Sciatic nerve (tissue), 2 donors: ENCODE results near the gene GRAMD2B. TPM values are rescaled to one million over a fixed set of nuclear protein-coding genes. Genes with fewer than 3 reads are reported as not detected.
"Not testable (repeated sequence)": the region's sequence is repeated elsewhere in the genome, so short reads cannot be mapped to it uniquely, and the experiment has no call there.

Experiments used
- ATAC-seq: fragments of 200-7000 bp; cut with Tn5 transposase; one replicate; pipeline ENCODE4 v1.9.1; 2020; ENCODE audit warnings: mild to moderate bottlenecking, moderate library complexity
- DNase-seq: peaks from one replicate; pipeline ENCODE4 v3.0.0-alpha.2; 2020; ENCODE audit warnings: low spot score
- intact Hi-C: fragments of 100-400 bp; cut with DNase I; formaldehyde crosslinking; loops from one replicate; pipeline ENCODE4 v1.14.2; 2022
- total RNA-seq: library from RNA; stranded (reverse); fragmentation: NEBNext Ultra II Directional; extraction: Animal tissue kit (Norgen Biotek cat#: 25700); gene quantifications from one replicate; pipeline ENCODE4 v1.2.1, GENCODE V29; 2021
- donor health status: DM: no; HTN: no; CAD: no.
- donor health status: DM: no; HTN: no; CAD: no.

The GRAMD2B gene, protein sequence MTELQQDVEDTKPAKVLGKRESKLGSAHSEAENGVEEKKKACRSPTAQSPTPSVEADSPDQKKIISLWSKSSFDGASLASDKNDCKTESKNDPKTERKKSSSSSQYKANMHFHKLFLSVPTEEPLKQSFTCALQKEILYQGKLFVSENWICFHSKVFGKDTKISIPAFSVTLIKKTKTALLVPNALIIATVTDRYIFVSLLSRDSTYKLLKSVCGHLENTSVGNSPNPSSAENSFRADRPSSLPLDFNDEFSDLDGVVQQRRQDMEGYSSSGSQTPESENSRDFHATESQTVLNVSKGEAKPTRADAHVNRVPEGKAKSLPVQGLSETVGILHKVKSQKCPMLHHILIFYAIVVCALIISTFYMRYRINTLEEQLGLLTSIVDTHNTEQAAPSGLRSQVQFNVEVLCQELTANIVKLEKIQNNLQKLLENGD
- total RNA-seq, result 42.3 TPM

DNA sequence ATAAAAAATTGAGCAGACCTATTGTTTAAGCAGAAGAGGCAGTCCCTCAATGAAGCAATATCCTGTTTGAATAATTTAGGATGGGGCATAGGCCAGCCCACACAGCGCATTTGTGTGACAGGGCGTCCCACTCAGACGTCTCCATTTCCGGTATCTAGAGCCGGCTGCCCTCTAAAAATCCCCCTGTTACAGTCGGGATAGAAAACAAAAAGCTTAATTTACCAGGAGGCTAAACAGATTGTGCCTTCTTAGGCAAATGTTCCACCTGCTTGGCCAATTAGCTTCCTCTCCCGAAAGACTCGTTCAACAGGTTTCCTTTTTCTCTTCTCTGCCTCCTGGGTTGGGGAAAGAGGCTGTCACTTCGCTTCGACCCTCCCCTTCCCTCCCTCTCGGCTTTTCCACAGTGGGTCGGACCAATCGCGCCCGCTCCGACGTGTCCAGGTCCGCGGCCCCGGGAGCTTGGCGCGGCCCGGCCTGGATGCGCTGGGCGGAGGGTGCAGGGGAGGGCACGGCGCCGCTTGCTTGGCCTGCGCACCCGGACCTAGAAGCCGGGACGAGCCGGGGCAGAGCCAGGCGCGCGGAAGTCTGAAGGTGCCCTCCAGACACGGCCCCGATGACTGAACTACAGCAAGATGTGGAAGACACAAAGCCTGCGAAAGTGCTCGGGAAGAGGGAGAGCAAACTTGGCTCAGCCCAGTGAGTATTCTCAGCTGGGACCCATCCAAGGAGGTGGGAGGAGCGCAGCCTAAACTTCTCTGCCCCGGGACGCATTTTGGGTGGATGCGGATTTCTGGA lies at the start of gene GRAMD2B:
TSS of gene GRAMD2B (plus strand) at position 416 of the 795 bp plus-strand sequence. CDS start at position 614, 198 bp downstream.
- DNase-seq, result peak; percentile 86
- intact Hi-C loops, result no loop called here
- peak; percentile 97 for ATAC-seq

DNA sequence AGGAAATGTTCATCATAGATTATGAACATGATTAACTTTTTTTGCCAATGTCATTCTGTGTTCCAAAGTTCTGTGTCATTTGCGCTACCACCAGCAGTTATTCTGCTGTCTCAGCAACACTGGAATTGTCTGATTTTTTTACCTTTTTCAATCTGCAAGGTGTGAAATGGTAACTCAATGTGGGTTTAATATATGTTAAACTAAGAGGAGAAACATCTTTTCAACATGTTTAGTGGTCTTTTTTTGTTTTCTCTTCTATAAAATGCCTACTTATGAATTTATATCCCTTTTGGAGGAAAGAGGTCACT lies 49.1 kb upstream of the GRAMD2B start:
- intact Hi-C loops, result no loop called here
- ATAC-seq, result no peak
- DNase-seq, result no peak

DNA sequence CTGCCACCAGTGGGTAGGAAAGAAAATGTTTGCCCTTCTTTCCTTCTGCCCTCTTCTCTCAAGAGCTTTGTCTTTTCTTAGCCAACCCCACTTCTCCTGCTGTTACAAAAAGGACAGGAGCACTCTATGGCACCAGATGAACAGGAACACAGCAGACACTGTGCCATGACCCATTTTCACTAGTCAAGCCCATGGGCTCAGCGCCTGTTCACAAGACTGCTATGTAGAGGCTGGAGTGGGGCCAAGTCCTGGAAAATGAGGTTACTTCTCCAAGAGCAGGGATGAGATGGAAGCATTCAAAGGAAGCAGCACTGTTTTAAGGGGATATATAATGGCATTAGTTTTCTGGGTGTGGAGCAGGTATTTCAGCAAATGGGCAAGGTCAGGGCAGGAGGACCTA lies 46.8 kb upstream of the GRAMD2B start:
- DNase-seq (no peak), ATAC-seq (no peak)
- intact Hi-C loops, result no loop called here

DNA sequence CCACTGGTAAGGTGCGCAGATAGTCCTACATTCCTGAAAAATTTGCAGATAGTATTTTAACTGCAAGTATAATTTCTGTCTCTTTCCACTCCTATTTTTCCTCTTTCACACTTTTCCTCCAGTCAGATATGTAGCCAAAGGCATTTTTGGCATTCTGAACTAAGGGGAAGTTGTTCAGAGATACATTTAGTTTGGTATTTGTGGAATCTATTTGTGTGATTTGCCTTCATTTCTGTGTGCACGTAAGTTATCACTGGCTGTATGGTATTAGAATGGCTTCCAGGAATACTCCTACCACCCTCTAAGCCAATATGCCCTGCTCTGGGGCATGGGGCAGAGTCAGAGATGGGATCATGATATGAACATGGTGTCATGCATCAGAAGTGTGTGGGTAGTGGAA lies 45.8 kb upstream of the GRAMD2B start:
- ATAC-seq, result no peak
- intact Hi-C loops, result no loop called here
- DNase-seq, result no peak

DNA sequence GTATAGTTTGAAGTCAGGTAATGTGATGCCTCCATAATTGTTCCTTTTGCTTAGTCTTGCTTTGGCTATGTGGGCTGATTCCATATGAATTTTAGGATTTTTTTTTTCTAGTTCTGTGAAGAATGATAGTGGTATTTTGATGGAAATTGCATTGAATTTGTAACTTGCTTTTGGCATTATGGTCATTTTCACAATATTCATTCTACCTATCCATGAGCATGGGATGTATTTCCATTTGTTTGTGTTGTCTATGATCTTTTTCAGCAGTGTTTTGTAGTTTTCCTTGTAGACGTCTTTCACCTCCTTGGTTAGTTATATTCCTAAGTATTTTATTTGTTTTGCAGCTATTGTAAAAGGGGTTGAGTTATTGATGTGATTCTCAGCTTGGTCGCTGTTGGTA lies 42.9 kb upstream of the GRAMD2B start:
- DNase-seq, ATAC-seq: not testable (repeated sequence)
- intact Hi-C loops, result loop anchor here (5.0 kb wide), 1 partner anchor 1708 kb away; no protein-coding TSS in a partner anchor

DNA sequence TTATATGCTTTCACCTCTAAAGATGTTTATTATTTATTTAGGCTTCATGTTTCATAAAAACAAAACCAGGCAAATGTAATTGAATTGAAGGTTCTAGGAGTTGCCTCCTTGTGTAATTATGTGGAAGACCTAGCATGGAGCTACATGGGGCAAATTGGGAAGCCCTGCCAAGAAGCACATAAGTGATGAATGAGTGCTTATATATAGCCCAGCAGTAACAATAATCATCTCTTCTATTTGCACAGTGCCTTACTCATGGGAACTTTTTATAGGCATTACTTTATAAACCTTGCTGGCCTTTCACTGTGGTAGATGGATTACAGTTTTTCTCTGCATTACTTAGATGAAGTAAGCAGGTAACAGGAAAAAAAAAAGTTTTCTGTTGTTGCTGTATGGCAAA lies 40.0 kb upstream of the GRAMD2B start:
- no peak for DNase-seq
- no peak for ATAC-seq
- intact Hi-C loops, result loop anchor here (5.0 kb wide), 1 partner anchor 1711 kb away; no protein-coding TSS in a partner anchor

DNA sequence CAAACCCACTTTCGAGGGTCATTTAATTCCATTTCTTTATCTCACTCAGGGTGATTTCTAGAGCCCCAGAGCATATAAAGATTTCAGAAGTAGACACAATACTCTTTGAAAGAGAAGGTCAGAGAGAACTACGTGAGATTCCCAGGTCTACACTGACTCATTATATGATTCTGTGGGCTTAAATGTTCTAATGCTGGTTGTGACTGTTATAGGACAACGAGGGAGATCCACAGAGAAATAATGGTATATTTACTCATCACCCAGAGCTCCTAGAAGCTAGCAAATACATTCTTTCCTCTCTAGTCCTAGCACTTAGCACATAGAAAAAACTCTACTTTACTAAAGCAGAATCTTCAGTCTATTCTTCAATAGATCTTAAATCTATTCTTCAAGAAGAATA lies 39.4 kb upstream of the GRAMD2B start:
- intact Hi-C loops, result loop anchor here (5.0 kb wide), 1 partner anchor 1711 kb away; no protein-coding TSS in a partner anchor
- no peak for ATAC-seq
- DNase-seq, result no peak

DNA sequence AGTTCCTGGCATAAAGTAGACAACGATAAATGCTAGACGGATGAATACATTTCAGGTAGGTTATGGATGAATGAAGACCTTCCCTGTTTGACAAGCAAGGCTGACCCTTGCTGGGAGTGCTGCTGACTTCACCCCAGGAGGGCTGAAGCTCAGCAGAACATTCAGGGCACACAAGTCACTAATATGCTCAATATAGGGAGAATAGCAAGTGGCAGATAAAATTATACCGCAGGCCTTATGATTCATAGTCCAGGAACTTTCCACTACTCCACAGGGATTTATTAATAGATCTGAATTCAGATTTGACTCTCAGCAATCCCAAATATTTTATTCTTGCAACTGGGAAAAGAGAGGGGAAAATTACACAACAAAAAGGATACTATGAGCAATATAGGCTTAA lies 38.2 kb upstream of the GRAMD2B start:
- no peak for ATAC-seq
- no peak for DNase-seq
- intact Hi-C loops, result loop anchor here (5.0 kb wide), 1 partner anchor 1713 kb away; no protein-coding TSS in a partner anchor

DNA sequence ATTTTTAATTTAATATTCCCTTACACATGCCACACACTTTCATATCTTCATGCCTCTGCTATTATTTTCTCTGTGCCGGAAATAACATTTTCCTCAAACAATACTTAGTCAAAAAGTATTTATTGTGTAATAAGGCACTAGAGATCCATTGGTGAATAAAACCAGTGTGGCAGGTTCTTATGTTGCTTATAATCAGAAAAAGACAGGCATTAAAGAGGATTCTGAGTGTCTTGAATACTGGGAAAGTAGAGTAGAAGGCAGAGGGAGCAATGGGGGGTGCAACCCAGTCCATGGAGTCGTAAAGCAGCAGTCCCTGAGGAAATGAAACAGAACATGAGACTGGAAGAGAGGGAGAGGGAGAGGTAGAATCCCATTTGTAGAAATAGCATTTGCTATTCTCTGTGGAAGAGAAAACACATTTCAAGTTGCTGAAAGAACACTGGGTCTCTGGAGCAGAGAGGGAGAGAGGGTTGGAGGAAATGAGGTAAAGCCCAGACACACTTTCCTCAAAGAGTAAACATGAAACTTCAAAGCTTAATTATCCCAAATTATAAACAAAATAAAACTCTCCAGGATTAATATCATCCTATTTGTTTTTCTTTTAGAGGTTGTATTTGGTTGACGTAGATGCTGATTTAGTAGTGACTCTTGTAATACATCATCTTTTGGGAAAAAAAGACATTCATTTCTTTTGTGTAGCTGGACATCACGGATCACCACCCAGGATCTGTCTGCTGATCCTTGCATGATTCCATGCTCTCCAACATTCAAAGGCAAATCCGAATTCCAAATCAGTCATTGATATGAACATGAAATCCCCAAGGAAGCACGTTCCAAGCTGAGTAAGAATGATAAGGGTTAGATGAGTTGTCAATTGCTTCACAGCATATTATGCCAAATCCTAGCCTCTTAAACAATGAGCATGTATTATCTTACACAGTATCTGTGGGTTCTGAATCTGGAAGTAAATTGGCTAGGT lies 37.4 kb upstream of the GRAMD2B start:
- intact Hi-C loops, result no loop called here
- DNase-seq, result no peak
- no peak for ATAC-seq

DNA sequence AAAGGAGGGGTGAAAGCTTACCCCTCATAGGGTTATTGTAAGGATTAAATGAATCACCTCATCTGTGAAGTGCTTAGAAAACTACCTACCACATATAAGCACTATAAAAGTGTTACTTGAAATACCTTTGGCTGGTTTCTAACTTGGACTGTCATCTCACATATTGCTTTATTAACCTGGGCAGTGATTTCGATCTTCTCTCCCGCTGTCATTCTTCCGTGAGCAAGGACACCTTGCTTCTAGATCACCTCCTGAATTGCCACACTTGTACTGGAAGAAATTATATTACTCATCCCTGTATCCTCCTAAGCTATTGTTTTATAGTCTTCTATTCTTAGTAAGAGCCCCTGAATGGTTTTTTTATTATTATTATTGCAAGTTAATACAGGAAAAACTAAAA lies 34.0 kb upstream of the GRAMD2B start:
- intact Hi-C loops, result no loop called here
- DNase-seq, result no peak
- no peak for ATAC-seq

DNA sequence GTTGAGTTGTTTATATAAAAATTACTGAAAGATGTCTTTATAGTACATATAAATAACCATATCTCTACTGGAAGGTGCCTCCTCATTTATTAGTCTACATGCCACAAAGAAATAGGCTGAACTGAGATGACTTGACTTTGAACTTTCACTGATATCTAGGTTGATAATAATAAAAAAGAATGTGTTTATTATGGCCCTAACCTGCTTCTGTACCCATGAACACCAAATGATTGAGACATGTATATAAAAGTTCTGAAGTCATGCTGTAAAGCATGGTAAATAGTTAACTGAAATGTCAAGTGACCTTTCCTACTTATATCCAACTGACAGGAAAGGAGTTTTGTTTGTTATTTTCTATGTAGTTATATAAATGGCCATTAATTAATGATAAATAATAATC lies 33.2 kb upstream of the GRAMD2B start:
- ATAC-seq (no peak), DNase-seq (no peak)
- intact Hi-C loops, result no loop called here

DNA sequence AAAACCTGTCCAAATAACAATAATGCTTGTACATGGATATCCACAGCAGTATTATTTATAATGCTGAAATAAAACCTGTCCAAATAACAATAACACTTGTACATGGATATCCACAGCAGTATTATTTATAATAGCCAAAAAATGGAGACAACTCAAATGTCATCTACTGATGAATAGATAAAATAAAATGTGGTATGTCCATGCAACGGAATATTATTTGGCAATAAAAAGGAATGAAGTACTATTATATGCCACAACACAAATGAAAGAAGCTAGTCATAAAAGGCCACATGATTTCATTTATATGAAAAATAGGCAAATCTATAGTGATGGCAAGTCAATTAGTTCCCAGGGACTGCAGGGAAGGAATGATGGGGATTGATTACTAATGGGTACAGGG lies 31.8 kb upstream of the GRAMD2B start:
- DNase-seq (no peak), ATAC-seq (no peak)
- intact Hi-C loops, result no loop called here

DNA sequence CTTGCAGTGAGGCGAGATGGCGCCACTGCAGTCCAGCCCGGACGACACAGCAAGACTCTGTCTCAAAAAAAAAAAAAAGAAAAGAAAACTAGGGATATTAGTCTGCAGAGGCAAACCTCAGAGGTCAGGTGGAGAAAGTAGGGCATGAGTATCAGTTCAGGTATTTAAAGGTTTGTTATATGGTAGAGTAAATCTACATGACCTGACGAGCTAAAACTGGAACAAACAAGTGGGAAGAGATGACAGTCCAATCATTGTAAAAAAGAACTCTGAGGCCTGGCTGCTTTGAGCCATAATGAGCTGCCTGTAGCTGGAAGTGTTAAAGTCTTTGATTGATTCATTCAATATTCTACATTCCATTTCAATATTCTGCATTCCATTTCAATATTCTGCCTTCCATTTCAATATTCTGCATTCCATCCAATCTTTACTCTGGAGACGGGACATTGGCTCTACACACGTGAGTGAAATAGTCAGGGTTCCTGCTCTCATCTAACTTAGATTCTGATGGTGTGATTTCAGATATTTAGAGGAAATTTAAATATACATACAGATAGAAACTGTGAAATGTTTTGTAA lies 28.9 kb upstream of the GRAMD2B start:
- ATAC-seq (no peak), DNase-seq (no peak)
- intact Hi-C loops, result no loop called here

DNA sequence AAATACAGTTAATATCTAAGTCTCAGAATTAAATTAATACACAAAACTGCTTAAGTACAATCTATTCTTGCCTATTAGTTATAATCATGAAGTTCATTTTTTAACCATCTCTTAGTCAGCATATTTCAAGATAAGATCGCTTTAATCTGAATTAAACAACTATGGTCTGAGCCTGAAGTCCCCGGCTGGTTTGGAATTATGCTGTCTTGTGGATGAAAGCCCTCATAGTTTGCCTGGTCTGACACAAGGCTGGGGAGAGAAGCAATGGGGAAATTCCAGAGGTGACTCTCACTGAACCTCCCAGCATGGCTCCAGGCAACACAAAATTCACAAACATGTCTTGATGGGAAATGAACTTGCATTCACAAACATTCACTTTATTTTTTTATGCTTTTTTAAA lies 28.0 kb upstream of the GRAMD2B start:
- ATAC-seq, result no peak
- no peak for DNase-seq
- intact Hi-C loops, result no loop called here

DNA sequence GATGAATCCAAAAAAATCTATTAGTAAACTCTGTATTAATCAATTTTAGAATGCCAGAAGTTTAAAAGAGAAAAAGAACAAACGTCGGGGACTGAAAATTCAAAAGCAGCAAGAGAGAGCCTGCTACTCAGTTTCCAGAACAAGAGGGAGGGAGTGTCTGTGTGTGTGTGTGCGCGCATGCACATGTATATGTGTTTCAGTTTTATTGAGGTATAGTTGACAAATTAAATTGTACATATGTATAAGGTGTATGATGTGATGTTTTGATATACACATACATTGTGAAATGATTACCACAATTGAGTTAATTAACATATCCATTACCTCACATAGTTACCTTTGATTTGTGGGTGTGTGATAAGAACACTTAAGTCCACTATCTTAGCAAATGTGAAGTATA lies 27.6 kb upstream of the GRAMD2B start:
- ATAC-seq, result no peak
- DNase-seq, result no peak
- intact Hi-C loops, result no loop called here

DNA sequence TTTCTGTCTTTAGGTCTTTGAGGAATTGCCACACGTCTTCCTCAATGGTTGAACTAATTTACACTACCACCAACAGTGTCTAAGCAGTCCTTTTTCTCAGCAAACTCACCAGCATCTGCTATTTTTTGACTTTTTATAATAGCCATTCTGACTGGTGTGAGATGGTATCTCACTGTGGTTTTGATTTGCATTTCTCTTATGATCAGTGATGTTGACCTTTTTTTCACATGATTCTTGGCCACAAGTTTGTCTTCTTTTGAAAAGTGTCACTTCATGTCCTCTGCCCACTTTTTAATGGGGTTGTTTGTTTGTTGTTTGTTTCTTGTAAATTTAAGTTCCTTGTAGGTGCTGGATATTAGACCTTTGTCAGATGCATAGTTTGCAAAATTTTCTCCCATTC lies 26.5 kb upstream of the GRAMD2B start:
- DNase-seq, intact Hi-C loops, ATAC-seq: not testable (repeated sequence)

DNA sequence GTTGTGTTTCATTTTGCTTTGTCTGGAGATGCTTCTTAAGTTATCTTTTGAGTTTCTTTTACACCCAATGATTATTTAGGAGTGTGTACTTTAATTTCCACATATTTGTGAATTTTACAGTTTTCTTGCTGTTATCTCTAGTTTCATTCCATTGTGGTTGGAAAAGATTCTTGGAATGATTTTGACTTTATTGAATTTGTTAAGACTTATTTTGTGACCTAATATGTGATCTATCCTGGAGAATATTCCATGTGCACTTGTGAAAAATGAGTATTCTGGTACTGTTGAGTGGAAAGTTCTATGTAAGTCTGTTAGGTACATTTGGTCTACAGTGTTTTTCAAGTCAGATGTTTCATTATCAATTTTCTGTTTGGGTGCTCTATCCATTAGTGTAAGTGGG lies 24.4 kb upstream of the GRAMD2B start:
- intact Hi-C loops, result no loop called here
- ATAC-seq (no peak), DNase-seq (no peak)

DNA sequence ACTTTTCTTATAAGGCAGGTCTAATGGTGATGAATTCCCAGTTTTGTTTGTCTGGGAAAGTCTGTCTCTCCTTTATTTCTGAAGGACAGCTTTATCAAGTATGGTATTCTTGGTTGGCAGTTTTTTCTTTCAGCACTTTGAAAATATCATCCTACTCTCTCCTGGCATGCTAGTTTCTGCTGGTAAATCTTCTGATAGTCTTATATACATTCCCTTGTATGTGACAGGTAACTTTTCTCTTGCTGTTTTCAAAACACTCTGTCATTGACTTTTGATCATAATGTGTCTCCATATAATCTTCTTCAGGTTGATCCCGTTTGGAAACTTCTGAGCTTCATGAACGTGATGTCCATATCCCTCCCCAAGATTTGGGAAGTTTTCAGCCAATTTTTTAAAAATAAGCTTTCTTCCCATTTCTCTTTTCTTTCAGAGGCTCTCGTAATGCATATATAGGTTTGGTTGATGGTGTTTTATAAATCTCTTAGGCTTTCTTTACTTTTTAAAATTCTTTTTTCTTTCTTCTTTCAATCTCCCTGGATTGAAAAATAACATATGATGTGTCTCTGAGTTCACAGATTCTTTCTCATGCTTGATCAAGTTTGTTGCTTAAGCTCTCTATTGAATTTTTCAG lies 22.5 kb upstream of the GRAMD2B start:
- ATAC-seq, result no peak
- intact Hi-C loops, result no loop called here
- DNase-seq, result no peak
